Endothelial cell of umbilical vein (primary cell): ENCODE measurements around the gene JAG2. TPM values are rescaled to one million over a fixed set of nuclear protein-coding genes. Genes with fewer than 3 reads are reported as not detected.

ENCODE experiments used
- BruUV-seq: library from RNA; stranded (reverse); fragments of 400-500 nt; replicated peaks from 2 replicates; lab custom pipeline; 2021; lab: Mats Ljungman, UMichigan
- CTCF ChIA-PET: fragments of 300-600, 350-600 bp; sonication (Branson Sonifier 250); formaldehyde crosslinking; loops from one replicate; lab custom pipeline; 2021; ENCODE audit warnings: antibody characterized with exemption, inconsistent platforms; lab: Charles Lee
- POLR2A ChIA-PET: fragments of 300-600, 350-600 bp; sonication (Branson Sonifier 250); formaldehyde crosslinking; loops from one replicate; lab custom pipeline; 2021; ENCODE audit warnings: antibody characterized with exemption, inconsistent platforms; lab: Charles Lee
- DNase-seq: peaks from one replicate; pipeline ENCODE4 v3.0.0-alpha.2; 2011; ENCODE audit warnings: low read depth, low spot score
- FAIRE-seq: peaks from 2 replicates; lab custom pipeline; 2011; peaks lifted over from hg19 to GRCh38; lab: Jason Lieb, UNC
- H2AFZ ChIP-seq: 2 replicates; pipeline ENCODE4 v1.6.0; 2012; ENCODE audit warnings: low read depth, low read length, control low read depth, inconsistent platforms
- H3K27ac ChIP-seq: 2 replicates; pipeline ENCODE4 v1.5.1; 2011; ENCODE audit warnings: low read depth, mild to moderate bottlenecking, control low read depth, low read length, moderate library complexity; ENCODE audit not compliant: insufficient read depth
- H3K27me3 ChIP-seq, 2 experiments: 2 replicates each; pipeline versions ENCODE4 v1.6.0 to v1.6.1; 2011; ENCODE audit warnings: low read length in 2 of 2, mixed read lengths in 1 of 2; ENCODE audit not compliant: control insufficient read depth in 2 of 2, insufficient read depth in 2 of 2
- H3K36me3 ChIP-seq, 2 experiments: 2 replicates in 1 of 2; 3 replicates in 1 of 2; pipeline ENCODE4 v1.5.1; 2011; ENCODE audit warnings: low read length in 2 of 2, mild to moderate bottlenecking in 1 of 2, moderate library complexity in 1 of 2; ENCODE audit not compliant: control insufficient read depth in 2 of 2, insufficient read depth in 2 of 2; ENCODE audit errors: extremely low read depth in 1 of 2
- H3K4me1 ChIP-seq: 3 replicates; pipeline ENCODE4 v1.5.1; 2011; ENCODE audit warnings: mild to moderate bottlenecking, low read length; ENCODE audit not compliant: control insufficient read depth, insufficient read depth; ENCODE audit errors: extremely low read depth
- H3K4me2 ChIP-seq: 2 replicates; pipeline ENCODE4 v1.6.1; 2011; ENCODE audit warnings: low read length, control low read depth, mixed read lengths; ENCODE audit not compliant: insufficient read depth
- H3K4me3 ChIP-seq, 3 experiments: fragments of 200-600 bp in 1 of 3; sonication (generic), shearing (Covaris generic) in 1 of 3; replicated peaks in 1 of 3; 2 replicates each; pipeline ENCODE4 v1.5.1; 2011 to 2016; ENCODE audit warnings: control low read depth in 3 of 3, low read length in 3 of 3, mild to moderate bottlenecking in 2 of 3, inconsistent platforms in 1 of 3, low read depth in 1 of 3, moderate library complexity in 1 of 3; ENCODE audit not compliant: insufficient read depth in 1 of 3
- H3K79me2 ChIP-seq: 2 replicates; pipeline ENCODE4 v1.6.0; 2012; ENCODE audit warnings: low read length, inconsistent platforms; ENCODE audit not compliant: control insufficient read depth, insufficient read depth
- H3K9ac ChIP-seq: replicated peaks from 2 replicates; pipeline ENCODE3; 2011; ENCODE audit warnings: low read length, control low read depth; ENCODE audit not compliant: insufficient read depth; ENCODE audit errors: extremely low read depth
- H3K9me1 ChIP-seq: replicated peaks from 3 replicates; pipeline ENCODE4 v1.6.0; 2011; ENCODE audit warnings: mild to moderate bottlenecking, low read length; ENCODE audit not compliant: control insufficient read depth, insufficient read depth; ENCODE audit errors: extremely low read depth
- H3K9me3 ChIP-seq: replicated peaks from 2 replicates; pipeline ENCODE4 v1.5.1; 2012; ENCODE audit warnings: low read length, inconsistent platforms; ENCODE audit not compliant: control insufficient read depth, insufficient read depth
- H4K20me1 ChIP-seq: replicated peaks from 2 replicates; pipeline ENCODE3; 2011; ENCODE audit warnings: mild to moderate bottlenecking, low read length; ENCODE audit not compliant: control insufficient read depth, insufficient read depth; ENCODE audit errors: extremely low read depth
- CTCF ChIP-seq, 2 donors: IDR thresholded peaks; 1 replicate in 1 of 2; 2 replicates in 1 of 2; pipeline ENCODE4 v1.5.1; 2011; ENCODE audit warnings: low read length in 2 of 2, mild to moderate bottlenecking in 2 of 2, moderate library complexity in 2 of 2, control low read depth in 1 of 2, inconsistent platforms in 1 of 2, low read depth in 1 of 2; ENCODE audit not compliant: insufficient read depth in 1 of 2; ENCODE audit errors: extremely low read depth in 1 of 2
- EZH2 ChIP-seq: IDR thresholded peaks from 2 replicates; pipeline ENCODE4 v1.6.1; 2012; ENCODE audit warnings: borderline replicate concordance, low read depth, mild to moderate bottlenecking, moderate library complexity, low read length, inconsistent platforms; ENCODE audit not compliant: severe bottlenecking
- FOS ChIP-seq: IDR thresholded peaks from 2 replicates; pipeline ENCODE4 v1.6.1; 2011; ENCODE audit warnings: mild to moderate bottlenecking, low read length, moderate library complexity, borderline replicate concordance; ENCODE audit not compliant: insufficient read depth
- GATA2 ChIP-seq: IDR thresholded peaks from 2 replicates; pipeline ENCODE4 v1.7.0; 2011; ENCODE audit warnings: low read depth, mild to moderate bottlenecking, moderate library complexity, mixed read lengths, low read length; ENCODE audit not compliant: insufficient read length, insufficient read depth
- JUN ChIP-seq: IDR thresholded peaks from 2 replicates; pipeline ENCODE4 v1.6.1; 2011; ENCODE audit warnings: borderline replicate concordance, low read depth; ENCODE audit not compliant: insufficient read length, insufficient read depth
- MAX ChIP-seq: IDR thresholded peaks from 2 replicates; pipeline ENCODE4 v1.6.1; 2011; ENCODE audit not compliant: insufficient read depth, insufficient read length
- MYC ChIP-seq: IDR thresholded peaks from one replicate; pipeline ENCODE4 v1.6.1; 2011; ENCODE audit warnings: mild to moderate bottlenecking, low read depth, low read length
- POLR2A ChIP-seq: IDR thresholded peaks from 2 replicates; pipeline ENCODE4 v1.6.1; 2012; ENCODE audit warnings: low read depth, mild to moderate bottlenecking, control low read depth, low read length
- POLR2AphosphoS5 ChIP-seq: IDR thresholded peaks from 2 replicates; pipeline ENCODE4 v1.6.1; 2012; ENCODE audit warnings: low read depth, mild to moderate bottlenecking, control low read depth, low read length, moderate library complexity; ENCODE audit not compliant: insufficient read depth
- dilution Hi-C: fragments of 300-500 bp; cut with MboI; formaldehyde crosslinking; loops from one replicate; pipeline ENCODE4 v1.15.0; 2019; ENCODE audit warnings: low sequenced_read_pairs; ENCODE audit not compliant: extremely low pct_ligation_motif_present
- intact Hi-C: fragments of 100-400 bp; cut with micrococcal nuclease; formaldehyde crosslinking; loops from one replicate; pipeline ENCODE4 v1.10.0; 2022
- polyA plus RNA-seq, 4 experiments: library from polyadenylated mRNA; depleted of rRNA in 3 of 4; stranded (reverse) in 3 of 4; unstranded in 1 of 4; fragments of >200 nt; gene quantifications; 2 replicates each; pipeline versions ENCODE4 v1.2.1 to v1.2.3, GENCODE V29; 2011 to 2012; ENCODE audit warnings: missing spikeins in 1 of 4
- total RNA-seq: library from RNA; stranded (reverse); gene quantifications from 2 replicates; pipeline ENCODE4 v1.2.3, GENCODE V29; 2021

JAG2 gene
- total and polyA plus RNA-seq, 2 donors (not counting 3 experiments of a cell fraction or from before 2014, with no cell fraction given): 105 to 128 TPM

- Histone ChIP-seq H3K4me1 (no peaks in the 10 kb centered on the region), H4K20me1 (no peaks in the 10 kb centered on the region), H3K4me2 (no peak overlapping the region), H3K9me3 (no peaks in the 10 kb centered on the region), H3K79me2 (no peaks in the 10 kb centered on the region), H3K36me3 (no peaks in the 10 kb centered on the region), H3K4me3 (no peak overlapping the region), H2AFZ (no peak overlapping the region), H3K27me3 (peaks cover 15 to 18% of the 10 kb centered on the region in 2 experiments), H3K9ac (no peak overlapping the region), H3K27ac (no peak overlapping the region), H3K9me1 (no peaks in the 10 kb centered on the region)
- BruUV-seq: no TSS peak
- dilution Hi-C loops: no loop called here
- DNase-seq (no peak), FAIRE-seq (no peak)
- TF ChIP-seq EZH2: no peak
- no peak for TF ChIP-seq CTCF (IDR thresholded peaks at IDR 0.05; ENCODE audit: extremely low read depth in 1 of 2, insufficient read depth in 1 of 2, low read depth in 1 of 2, low read length in 2 of 2)
- no peak for TF ChIP-seq GATA2
- no peak for TF ChIP-seq POLR2A
- TF ChIP-seq MAX: no peak
- TF ChIP-seq JUN: no peak
- no peak for TF ChIP-seq POLR2AphosphoS5
- no peak for TF ChIP-seq FOS
- no peak for TF ChIP-seq MYC
- CTCF ChIA-PET: interaction anchor here (1.0 to 1.2 kb wide), 3 partner anchors 12 to 39 kb away, joined by 3 to 4 read pairs (median 3); no protein-coding TSS in a partner anchor
- POLR2A ChIA-PET: no interaction called here
- intact Hi-C loops: no loop called here
These were observed 43.8 kb downstream of the JAG2 start for GRCh38 chr14:105124823-105125222.
